ENCODE data around the gene CPED1.

- TF ChIP-seq CTCF (IDR thresholded peaks at IDR 0.05) (no peak), POLR2A (IDR thresholded peaks at IDR 0.05) (no peak), POLR2AphosphoS5 (IDR thresholded peaks at IDR 0.05; ENCODE audit: insufficient read depth in 1 of 2, low read depth in 1 of 2) (no peak)
Observed at GRCh38 chr7:121045090-121045489, 56.6 kb downstream of the CPED1 start.

Data from vagina (tissue), 2 donors.